Activated gamma-delta T cell treated with Interleukin-2 at 50 U/mL for 16 hours (primary cell): ENCODE results near the gene B3GNT9.

Source experiments
- DNase-seq: peaks from one replicate; pipeline ENCODE4 v3.0.0-alpha.2; 2020

The B3GNT9 gene

DNA sequence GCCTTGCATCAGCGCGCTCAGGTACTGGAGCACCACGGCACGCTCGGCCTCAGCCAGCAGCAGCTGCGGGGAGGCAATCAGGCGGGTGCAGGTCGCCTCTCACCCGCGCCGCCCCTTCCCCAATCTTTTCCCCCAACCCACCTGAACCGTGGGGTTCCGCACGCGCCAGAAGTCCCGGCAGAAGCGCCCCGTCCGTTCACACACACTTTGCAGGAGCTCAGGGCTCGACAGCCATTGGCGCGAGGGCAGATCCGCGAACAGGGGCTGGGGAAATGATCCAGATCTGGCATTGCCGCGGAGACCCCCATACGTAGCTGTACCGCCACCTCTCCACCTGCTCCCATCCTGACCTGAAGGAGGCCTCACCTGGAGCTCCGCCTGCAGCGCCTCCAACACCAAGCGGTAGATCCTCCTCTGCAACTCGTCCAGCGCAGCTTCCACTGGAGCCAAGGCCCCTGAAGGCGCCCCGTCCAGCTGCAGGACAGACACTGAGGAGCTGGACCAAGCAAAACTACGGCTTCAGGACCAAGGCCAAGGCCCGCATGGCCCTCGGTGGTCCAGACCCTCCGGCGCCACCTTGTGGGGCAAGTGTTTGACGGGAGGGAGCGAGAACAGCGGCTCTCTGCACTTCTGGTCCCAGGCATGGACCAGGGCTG lies 34.3 kb upstream of the B3GNT9 start:
- DNase-seq, result peak; percentile 85

DNA sequence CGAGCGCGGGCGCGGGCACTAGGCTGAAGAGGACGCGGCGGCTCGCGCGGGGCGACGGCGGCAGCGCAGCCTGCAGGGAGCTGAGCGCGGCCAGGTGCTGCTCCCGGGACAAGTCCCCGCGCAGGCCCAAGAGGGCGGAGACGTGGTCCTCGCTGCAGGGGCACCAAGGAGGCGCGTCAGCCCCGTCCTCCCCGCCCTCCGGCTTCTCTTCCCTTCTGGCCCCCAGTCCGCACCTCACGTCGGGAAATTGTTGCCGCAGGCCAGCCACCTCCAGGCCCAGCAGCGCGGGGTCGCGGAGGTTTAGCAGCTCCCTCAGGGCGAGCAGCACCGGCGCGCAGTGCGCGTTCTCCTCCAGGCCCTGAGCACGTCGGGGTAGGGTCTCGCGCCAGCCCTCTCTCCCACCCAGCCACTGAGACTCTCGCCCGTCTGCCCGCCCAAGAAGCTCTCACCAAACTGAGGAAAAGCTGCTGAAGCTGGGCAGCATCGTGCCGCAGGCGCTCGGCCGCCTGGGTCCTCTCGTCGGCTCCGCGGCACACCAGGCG lies 33.7 kb upstream of the B3GNT9 start:
- DNase-seq, result no peak

DNA sequence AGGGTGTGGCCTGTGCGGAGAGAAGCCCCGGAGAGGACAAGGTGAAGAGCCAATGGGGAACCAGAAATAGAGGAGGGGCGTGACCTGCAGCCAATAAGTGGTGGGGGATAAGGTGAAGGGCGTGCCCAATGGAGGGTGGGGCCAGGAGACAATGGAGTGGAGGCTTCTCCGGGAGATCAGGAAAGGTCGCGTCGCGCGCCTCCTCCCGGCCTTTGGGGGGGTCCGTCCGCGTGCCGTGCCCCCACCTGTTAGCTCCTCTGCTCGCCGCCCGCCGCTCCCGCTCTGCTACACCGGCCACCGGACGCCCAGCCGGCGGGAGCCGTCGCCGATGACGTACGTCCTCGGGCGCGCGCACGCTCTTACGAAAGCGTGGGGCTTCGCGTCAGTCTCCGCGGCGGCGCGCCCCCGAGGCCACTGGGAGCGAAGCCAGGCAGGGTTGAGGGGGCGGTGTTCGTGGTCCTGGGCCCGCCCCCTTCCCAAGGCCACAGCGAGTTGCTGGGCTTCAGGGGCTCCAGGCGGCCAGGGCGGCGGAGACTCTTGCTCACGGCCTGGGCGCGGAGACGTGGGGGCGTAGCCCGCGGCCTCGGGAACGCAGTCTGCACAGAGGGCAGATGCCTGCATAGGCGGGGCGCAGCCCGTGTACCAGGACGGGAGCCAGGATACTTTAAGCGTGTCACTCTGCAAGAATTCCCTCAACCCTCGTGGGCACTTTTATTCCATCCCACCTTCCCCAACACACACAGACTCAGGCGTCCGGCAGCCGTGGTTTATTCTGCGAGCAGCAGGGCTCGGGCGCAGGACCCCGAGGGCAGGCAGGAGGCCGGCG lies 33.0 kb upstream of the B3GNT9 start, which contains the start of gene MATCAP1:
Gene MATCAP1, minus strand, starts transcription at position 337 of the 826 bp plus-strand sequence. CDS start 3,353 bp downstream, outside the sequence.
- peak; percentile 91 for DNase-seq

DNA sequence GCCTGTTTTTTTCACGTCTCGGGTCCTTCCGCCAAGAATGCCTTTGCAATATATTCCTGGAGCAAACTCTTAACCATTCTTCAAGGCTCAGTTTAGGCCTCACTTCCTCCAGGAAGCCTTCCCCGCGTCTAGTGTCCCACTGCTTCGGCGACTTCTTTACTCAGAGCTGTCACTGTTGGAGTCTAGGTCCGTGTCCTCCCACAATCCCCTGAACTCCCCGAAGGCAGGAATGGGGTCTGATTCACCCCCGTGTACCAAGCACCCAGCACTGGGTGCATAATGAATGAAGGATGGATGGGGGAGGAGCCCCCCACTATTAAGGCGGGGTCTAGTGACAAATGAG lies 32.5 kb upstream of the B3GNT9 start:
- no peak for DNase-seq

DNA sequence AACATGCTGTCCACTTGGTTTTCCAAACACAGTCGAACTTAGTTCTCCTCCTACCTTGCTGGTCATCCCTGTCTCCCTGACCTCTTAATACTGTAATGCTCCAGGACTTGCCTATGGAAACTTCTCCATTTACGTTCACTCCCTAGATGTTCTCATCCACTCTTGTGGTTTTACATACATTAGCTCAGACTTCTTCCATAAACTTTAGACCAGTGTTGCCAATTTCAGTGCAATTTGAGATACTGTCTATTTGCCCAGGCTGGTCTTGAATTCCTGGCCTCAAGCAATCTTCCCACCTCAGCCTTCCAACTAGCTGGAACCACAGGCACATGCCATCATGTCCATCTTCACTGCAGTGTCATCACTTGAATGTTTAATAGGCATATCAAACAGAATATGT lies 31.5 kb upstream of the B3GNT9 start:
- no peak for DNase-seq

DNA sequence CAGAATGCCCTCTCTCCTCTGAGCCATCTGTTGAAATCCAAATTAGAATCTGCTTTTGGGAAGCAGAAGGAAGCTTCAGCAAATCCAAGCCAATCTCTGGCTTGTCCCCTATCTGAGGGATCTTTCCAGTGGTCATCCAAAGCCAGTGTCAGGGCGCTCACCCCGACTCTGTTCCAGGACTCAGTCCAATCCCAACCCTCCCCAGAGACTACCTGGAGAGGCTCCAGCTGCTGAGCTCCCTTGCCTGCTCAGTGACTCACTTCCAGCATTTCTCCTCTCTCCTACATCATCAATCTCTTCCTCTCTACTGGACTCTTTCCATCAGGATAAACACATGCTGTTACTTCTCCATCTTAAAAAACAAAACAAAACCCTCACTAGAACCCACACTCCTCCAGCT lies 30.5 kb upstream of the B3GNT9 start:
- DNase-seq, result no peak

DNA sequence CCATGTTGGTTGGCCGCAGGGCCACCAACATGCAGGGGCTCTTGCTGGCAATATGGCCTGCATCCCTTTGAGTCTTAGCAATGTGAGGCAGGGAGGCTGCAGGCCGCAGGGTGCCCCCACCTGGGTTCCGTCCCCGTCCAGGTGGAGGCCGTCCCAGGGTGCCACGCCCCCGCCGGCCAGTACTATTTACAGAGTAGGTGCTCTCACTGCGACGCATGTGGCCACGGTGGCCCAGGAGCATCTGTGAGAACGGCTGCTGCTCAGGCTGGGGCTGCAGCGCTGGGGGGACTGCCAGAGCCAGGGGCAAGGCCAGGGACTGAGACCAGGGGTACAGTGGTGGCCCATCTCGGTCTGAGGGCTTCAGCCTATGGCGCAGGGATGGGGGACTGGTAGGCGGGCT lies 29.4 kb upstream of the B3GNT9 start:
- DNase-seq, result no peak

DNA sequence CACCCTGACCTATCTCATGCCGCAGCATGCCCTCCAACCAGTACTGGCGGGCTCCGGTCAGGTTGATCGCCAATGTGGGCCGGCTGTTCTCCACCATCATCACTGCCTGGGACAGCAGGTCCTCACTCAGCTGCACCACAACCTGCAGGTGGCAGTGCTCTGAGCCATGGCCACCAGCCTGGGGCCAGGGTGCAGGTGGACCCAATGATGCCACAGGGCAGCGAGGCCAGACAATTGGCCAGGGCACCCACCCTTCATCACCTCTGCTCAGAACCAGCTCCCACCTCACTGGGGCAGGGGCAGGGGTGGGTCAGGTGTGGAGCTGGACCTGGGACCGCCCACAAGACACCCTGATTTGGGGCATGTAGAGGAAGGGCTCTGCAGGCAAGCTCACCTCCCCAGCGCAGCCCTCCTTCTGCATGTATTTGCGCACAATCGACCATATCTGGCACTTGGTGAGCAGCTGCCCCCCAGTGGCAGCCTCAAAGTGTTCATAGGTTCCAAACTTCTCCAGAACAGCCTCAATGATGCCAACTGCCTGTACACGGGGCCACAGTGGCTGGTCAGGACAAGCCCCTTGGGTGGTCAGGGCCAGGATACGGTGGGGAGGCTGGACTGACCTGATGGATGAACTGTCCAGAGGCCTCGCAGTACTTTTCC lies 28.8 kb upstream of the B3GNT9 start:
- no peak for DNase-seq

DNA sequence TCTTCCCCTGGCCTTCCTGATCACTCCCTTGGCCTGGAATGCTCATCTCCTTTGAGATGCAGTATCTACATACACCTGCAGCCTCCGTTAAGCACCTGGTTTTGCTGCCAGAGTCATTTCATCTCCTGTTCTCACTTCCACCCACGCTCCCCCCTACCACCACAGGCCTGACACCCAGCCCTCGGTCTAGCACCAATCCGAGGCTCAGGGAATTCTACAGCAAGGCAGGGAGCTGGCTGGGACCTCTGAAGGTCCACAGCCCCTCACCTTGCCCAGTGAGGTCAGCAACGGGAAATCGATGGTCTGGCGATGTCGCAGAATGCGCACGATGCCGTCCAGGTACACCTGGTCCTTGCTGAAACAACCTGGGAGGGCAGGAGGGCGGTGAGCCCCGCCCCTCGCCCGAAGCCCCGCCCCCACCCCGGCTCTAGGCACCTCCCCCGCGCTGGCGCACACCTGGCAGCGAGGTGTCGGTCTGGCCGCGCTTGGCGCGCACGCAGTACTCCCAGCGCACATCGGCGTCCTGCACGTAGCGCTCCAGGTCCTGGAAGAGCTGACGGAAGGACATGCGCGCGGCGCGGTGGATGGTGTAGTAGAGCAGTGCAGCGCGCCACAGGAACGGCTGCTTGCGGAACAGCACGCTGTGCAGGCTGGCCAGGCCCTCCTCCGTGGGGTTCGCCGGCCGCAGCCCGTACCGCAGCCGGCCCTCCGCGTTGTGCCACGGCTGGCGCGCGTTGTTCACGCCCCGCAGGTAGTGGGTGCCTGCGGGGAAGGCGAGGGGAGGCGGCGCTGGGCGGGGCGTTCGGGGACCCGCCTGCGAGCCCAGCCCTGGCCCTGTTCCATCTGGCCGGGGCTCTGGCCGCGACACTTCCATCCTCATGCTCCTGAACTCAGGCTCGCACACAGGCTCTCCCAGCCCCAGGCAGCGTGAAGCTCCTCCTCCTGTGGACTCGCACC lies 27.2 kb upstream of the B3GNT9 start:
- no peak for DNase-seq

DNA sequence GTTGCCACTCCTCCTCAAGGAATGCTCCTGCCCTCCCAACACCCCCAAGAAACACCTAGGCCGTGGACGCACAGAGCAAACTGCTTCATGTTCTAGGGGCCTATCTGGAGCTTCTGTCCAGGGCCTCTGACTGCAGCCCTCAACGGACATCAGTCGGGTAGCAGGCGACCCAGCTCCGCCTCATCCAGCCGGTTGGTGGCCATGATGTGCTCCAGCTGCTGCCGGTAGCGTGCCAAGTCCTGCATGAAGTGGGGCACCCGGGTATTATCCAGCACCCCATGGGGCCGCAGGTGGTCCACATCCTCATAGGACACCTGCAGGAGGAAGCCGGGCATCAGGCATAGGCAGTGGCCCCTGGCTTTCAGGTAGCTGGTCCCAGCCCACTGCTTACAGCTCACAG lies 25.9 kb upstream of the B3GNT9 start:
- no peak for DNase-seq

DNA sequence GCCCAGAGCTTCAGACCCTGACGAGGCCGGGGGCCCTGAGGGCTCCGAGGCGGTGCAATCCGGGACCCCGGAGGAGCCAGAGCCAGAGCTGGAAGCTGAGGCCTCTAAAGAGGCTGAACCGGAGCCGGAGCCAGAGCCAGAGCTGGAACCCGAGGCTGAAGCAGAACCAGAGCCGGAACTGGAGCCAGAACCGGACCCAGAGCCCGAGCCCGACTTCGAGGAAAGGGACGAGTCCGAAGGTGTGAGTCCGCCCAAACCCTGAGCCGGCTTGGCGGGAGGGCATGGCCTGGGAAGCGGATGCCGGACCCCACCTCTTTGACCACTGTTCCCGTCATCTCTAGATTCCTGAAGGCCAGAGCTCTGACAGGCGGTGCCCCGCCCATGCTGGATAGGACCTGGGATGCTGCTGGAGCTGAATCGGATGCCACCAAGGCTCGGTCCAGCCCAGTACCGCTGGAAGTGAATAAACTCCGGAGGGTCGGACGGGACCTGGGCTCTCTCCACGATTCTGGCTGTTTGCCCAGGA lies 24.0 kb upstream of the B3GNT9 start:
- no peak for DNase-seq

DNA sequence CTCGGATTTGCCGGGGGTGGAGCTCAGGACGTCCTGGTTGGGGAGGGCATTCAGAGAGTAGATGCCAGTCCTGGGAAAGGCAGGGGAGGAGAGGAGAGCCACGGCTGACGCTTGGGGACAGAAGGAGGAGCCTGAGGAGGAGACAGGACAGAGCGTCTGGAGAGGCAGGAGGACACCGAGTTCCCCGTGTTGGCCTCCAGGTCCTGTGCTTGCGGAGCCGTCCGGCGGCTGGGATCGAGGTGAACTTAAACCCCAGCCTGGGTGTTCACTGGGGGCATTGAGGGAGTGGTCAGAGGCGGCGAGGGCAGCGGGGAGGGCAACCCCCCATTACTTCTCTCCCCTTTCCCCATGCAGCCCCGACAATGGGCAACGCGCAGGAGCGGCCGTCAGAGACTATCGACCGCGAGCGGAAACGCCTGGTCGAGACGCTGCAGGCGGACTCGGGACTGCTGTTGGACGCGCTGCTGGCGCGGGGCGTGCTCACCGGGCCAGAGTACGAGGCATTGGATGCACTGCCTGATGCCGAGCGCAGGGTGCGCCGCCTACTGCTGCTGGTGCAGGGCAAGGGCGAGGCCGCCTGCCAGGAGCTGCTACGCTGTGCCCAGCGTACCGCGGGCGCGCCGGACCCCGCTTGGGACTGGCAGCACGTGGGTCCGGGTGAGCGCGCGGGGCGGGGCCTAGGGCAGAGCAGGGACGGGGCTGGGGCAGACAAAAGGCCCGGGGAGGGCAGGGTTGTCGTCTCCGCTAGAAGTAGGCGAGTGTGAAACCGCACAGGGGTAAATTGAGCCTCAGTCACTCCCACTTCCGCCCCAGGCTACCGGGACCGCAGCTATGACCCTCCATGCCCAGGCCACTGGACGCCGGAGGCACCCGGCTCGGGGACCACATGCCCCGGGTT lies 23.3 kb upstream of the B3GNT9 start:
- peak; percentile 59 for DNase-seq

DNA sequence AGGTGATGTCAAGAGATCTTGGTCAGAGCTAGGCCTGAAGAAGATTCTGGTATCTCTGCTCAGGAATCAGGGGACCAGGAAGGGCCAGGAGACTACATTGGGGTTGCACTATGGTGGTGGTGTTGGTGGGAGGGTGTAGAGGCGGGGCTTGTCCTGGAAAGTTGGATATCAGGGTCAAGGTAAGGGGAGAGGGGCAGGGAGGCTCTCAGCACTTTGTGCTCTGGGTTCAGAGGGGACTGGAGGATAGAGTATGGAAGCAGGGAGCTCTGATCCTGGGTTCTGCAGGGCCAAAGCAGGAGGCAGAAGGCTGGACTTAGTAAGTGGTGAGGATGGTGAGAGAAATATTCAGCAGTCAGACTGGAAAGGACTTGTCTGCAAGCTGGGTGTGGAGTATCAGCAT lies 22.5 kb upstream of the B3GNT9 start:
- no peak for DNase-seq

DNA sequence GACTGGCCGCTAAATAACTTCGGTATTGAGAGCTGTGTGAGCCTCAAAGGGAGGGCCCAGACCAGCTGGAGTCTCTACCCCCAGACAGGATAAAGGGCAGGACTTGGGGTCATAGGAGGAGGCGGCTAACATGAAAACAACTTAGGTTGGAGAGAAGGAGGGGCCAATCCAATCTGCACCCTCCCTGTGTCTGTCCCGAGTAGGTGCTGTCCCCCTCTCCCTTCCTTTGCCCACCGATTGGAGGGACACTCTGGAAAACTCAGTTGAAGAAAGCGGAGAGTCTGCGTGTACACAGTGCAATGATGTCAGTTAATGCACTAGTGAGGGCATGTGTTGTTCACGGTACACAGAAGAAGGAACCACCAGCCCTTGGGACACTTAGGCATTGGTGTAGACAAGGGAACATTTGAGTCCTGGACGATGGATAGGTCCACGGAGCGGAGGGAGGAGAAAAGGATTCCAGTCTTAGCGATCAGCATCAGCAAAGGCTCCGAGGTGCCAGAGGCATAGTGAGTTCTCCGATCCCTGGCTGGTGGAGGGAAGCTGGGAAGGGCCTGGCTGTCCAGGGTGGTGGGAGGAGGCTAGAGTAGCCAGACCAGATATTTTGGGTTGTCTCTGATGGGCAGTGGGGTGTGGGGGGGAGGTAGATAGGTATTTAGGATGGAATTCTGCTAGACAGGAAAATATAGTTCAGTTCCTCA lies 20.3 kb upstream of the B3GNT9 start:
- DNase-seq, result no peak

DNA sequence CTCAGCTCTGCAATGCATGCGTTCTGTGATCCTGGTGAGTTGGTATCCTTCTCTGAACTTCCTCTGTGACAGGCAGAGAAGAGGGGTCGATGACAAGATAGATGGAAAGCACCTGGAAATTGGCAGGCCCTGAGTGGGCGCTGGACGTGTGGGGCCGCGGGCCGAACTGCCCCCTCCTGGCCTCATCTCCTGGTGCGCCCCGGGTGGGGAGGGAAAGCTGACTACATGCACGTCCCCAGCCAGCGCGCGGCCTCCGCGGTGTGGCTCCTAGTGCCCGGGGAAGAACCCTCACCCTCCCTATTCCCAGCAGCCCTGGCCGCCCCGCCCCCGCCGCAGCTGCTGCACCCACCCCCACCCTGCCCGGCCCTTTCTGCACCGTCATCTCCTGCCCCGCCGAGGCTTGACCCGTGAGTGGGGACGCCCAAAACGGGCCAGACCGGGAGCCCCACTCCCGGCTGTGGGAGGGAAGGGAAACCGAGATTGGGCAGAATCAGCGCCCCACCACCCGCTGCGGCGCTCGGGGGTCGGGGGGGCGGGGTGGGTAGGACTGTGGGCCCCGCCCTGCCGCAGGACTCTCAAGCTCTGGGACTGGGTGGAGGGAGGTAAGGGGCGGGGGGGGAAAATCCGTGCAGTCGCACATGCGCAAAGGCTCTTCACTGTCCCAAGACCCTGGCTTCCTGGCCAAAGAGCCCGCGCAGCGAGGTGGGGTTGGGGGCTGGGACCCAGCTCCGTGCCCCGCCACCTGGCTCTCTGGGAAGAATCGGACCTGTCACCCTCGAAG lies 19.6 kb upstream of the B3GNT9 start, which contains the start of gene NOL3:
Gene NOL3, plus strand, starts transcription at position 371 of the 781 bp plus-strand sequence.
- DNase-seq, result no peak

DNA sequence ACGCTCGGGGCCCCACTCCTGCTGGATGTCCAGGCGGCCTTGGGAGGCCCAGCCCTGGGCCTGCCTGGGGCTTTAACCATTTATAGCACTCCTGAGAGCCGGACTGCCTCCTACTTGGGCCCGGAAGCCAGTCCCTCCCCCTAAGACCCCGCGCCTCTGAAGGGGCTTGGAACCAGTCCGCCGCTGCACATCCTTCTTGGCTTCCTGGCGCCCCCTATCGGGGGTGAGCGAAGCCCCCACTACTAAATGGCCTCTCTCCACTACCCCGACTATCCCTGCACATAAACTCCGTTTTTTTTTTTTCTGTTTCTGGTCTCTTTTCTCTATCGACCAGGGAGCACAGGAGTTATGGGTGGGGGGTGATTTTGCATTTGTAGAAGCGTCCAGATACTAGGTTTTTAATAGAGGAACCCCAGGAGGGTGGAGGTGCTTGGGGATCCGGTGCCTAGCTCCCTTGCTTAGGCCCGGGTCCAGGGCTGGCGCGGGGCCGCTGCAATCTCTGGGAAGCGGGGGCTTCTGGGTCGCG lies 18.9 kb upstream of the B3GNT9 start:
- no peak for DNase-seq

DNA sequence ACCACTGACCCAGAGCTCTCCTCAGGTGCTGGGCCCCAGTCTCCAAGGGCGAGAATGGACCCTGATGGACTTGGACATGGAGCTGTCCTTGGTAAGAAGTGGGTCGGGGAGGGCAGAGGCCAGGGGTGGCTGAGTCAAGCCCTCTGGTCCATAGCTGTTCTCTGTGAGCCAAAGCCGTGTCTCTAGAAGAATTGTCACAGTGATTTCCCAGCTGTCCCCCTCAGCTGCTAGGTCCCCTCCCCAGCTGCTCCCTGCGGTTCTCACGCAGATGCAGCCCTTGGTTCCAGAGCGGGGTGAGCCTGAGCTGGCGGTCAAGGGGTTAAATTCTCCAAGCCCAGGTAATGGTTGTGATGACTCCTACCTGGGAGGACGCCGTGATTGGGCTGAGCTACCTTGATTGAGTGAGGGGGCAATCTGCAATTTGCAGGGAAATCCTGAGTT lies 18.2 kb upstream of the B3GNT9 start:
- no peak for DNase-seq

DNA sequence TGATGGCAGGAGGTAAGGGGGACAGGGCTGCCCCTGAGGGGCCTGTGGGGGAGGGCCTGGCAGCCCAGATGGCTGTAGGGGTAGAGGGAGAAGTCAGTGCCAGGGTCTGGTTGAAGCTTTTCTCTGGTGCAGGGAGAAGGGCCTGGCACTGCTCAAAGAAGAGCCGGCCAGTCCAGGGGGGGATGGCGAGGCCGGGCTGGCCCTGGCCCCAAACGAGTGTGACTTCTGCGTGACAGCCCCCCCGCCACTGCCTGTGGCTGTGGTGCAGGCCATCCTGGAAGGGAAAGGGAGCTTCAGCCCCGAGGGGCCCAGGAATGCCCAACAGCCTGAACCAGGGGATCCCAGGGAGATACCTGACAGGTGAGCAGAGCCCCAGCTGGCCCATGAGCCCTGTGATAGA lies 16.8 kb upstream of the B3GNT9 start:
- no peak for DNase-seq

DNA sequence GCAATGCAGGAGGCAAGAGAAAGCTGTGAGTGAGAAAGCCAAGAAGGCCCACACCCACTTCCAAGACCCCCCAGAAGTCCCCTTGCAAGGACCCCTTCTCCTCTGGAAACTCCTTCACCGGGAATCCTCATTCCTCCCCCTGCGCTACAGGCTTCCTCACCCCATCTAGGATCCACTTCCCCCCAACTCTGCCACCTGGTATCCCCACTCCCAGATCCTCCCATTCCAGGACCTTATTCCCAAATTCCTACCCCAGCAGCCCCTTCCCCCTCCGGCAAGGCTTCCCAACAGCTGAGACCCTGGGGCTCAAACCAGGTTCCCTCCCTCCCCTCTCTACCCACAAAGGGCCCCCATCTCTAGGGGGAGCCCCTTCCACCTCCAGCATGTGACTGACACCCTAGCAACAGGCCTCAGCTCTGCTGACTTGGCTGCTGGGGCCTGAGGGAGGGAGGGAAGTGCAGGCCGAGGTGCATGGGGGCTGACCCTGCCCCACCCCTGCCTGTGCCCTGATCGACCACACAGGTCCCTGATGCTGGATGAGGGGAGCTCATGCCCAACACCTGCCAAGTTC lies 15.9 kb upstream of the B3GNT9 start:
- DNase-seq, result no peak
